Activated T-cell treated with anti-CD3 and anti-CD28 coated beads for 48 hours (primary cell): ENCODE measurements around the gene TMEM222.

Experiments
- DNase-seq: peaks from one replicate; pipeline ENCODE4 v3.0.0-alpha.2; 2020; ENCODE audit warnings: low read depth

Gene TMEM222

GRCh38 chr1:27306892-27307761, 14.8 kb upstream of the TMEM222 start:
- no peak for DNase-seq

GRCh38 chr1:27307874-27308598, 13.9 kb upstream of the TMEM222 start:
- DNase-seq: no peak

- no peak for DNase-seq
These were observed 7.8 kb upstream of the TMEM222 start for GRCh38 chr1:27314169-27314568.

- no peak for DNase-seq
These were observed 7.2 kb upstream of the TMEM222 start for GRCh38 chr1:27314737-27315136.

- DNase-seq: no peak
These were observed 5.1 kb upstream of the TMEM222 start for GRCh38 chr1:27316860-27317259.

- DNase-seq: no peak
These were observed 3.8 kb upstream of the TMEM222 start for GRCh38 chr1:27318136-27318535.

GRCh38 chr1:27318596-27318995, 3.4 kb upstream of the TMEM222 start:
- no peak for DNase-seq

GRCh38 chr1:27322569-27323240, 742 bp downstream of the TMEM222 start:
- DNase-seq: no peak

- DNase-seq: no peak
These were observed 3.3 kb downstream of the TMEM222 start for GRCh38 chr1:27325286-27325685.

- DNase-seq: no peak
These were observed 6.0 kb downstream of the TMEM222 start for GRCh38 chr1:27327964-27328363.

GRCh38 chr1:27330786-27331185, 8.8 kb downstream of the TMEM222 start:
- no peak for DNase-seq

- no peak for DNase-seq
These were observed 9.5 kb downstream of the TMEM222 start for GRCh38 chr1:27331426-27331825.

GRCh38 chr1:27331922-27332321, 10.0 kb downstream of the TMEM222 start:
- DNase-seq: no peak

- DNase-seq: peak; percentile 39
These were observed 10.7 kb downstream of the TMEM222 start for GRCh38 chr1:27332536-27333281.

GRCh38 chr1:27333717-27334279, 11.8 kb downstream of the TMEM222 start:
- no peak for DNase-seq

- no peak for DNase-seq
These were observed 13.8 kb downstream of the TMEM222 start for GRCh38 chr1:27335506-27336422.

- DNase-seq: no peak
These were observed 14.8 kb downstream of the TMEM222 start for GRCh38 chr1:27336756-27337155.

- DNase-seq: no peak
These were observed 16.8 kb downstream of the TMEM222 start for GRCh38 chr1:27338751-27339150.

GRCh38 chr1:27339213-27339612, 17.2 kb downstream of the TMEM222 start:
- DNase-seq: no peak

GRCh38 chr1:27341525-27342252, 19.7 kb downstream of the TMEM222 start, which contains the start of gene SYTL1:
Gene SYTL1 (plus strand): TSS chr1:27342022. CDS start chr1:27345335, 3,313 bp downstream.
- peak; percentile 59 for DNase-seq
